Gastrocnemius medialis (tissue), 4 donors: Measurements from ENCODE around the gene OPCML. TPM values are rescaled to one million over a fixed set of nuclear protein-coding genes. Genes with fewer than 3 reads are reported as not detected.

Experiments
- ATAC-seq, 2 donors: fragments of 150-250 bp; one replicate each; pipeline ENCODE4 v1.9.1; 2016
- DNase-seq, 2 donors: peaks; one replicate each; pipeline ENCODE4 v3.0.0-alpha.2; 2019
- H3K27ac ChIP-seq, 4 donors: fragments of 200-600 bp; sonication (generic); 1 replicate in 1 of 4; 2 replicates in 3 of 4; pipeline ENCODE4 v1.5.1; 2016 to 2018; ENCODE audit warnings: mild to moderate bottlenecking in 2 of 4, moderate library complexity in 1 of 4
- H3K27me3 ChIP-seq, 3 donors: fragments of 200-600 bp; sonication (generic) in 2 of 3; 1 replicate in 1 of 3; 2 replicates in 2 of 3; pipeline versions ENCODE4 v1.5.1 to v1.6.0; 2016 to 2019; ENCODE audit warnings: mild to moderate bottlenecking in 1 of 3, moderate library complexity in 1 of 3
- H3K36me3 ChIP-seq, 2 donors: fragments of 200-600 bp; sonication (generic) in 1 of 2; one replicate each; pipeline ENCODE4 v1.5.1; 2017 to 2018
- H3K4me1 ChIP-seq, 2 donors: fragments of 200-600 bp; sonication (generic) in 1 of 2; one replicate each; pipeline ENCODE4 v1.5.1; 2016 to 2017; ENCODE audit warnings: mild to moderate bottlenecking in 2 of 2
- H3K4me3 ChIP-seq, 4 donors: fragments of 200-600 bp; sonication (generic) in 3 of 4; 1 replicate in 1 of 4; 2 replicates in 3 of 4; pipeline ENCODE4 v1.5.1; 2016 to 2019; ENCODE audit warnings: mild to moderate bottlenecking in 2 of 4
- H3K9me3 ChIP-seq, 3 donors: fragments of 200-600 bp; sonication (generic) in 2 of 3; 1 replicate in 1 of 3; 2 replicates in 2 of 3; pipeline ENCODE4 v1.5.1; 2016 to 2019
- CTCF ChIP-seq, 5 experiments: fragments of 450-650 bp in 3 of 5; fragments of 200-600 bp in 2 of 5; sonication (generic) in 2 of 5; IDR thresholded peaks in 4 of 5; conservative IDR thresholded peaks in 1 of 5; 1 replicate in 4 of 5; 2 replicates in 1 of 5; pipeline ENCODE4 v1.5.1; 2016 to 2019; ENCODE audit warnings: antibody characterized with exemption in 5 of 5, mild to moderate bottlenecking in 3 of 5, moderate library complexity in 3 of 5
- POLR2A ChIP-seq, 2 donors: fragments of 450-650 bp; IDR thresholded peaks; one replicate each; pipeline ENCODE4 v1.6.1; 2017; ENCODE audit warnings: antibody characterized with exemption in 2 of 2, mild to moderate bottlenecking in 2 of 2, moderate library complexity in 2 of 2
- in situ Hi-C, 4 donors: fragments of 200-750 bp; cut with MboI; loops; one replicate each; pipeline versions ENCODE4 v1.15.0 to v1.8.0; 2017; ENCODE audit warnings: low sequenced_read_pairs in 4 of 4
- intact Hi-C: fragments of 100-400 bp; cut with DNase I; formaldehyde crosslinking; loops from one replicate; pipeline ENCODE4 v1.15.1; 2023; ENCODE audit warnings: low total_unique reads
- total RNA-seq, 4 donors: library from RNA; depleted of rRNA; stranded (reverse); fragments of >200 nt; gene quantifications; one replicate each; pipeline versions ENCODE4 v1.1.0 to v1.2.3, GENCODE V29; 2016

The OPCML gene
- total RNA-seq, 4 donors from 2014 or later = not detected

- H3K27ac ChIP-seq = no peak overlapping the region
- in situ Hi-C loops = no loop called here
- no peaks in the 10 kb centered on the region for H3K27me3 ChIP-seq
- no peak for DNase-seq
- ATAC-seq = no peak
- no peak for TF ChIP-seq POLR2A (IDR thresholded peaks at IDR 0.05)
- H3K4me3 ChIP-seq = no peak overlapping the region
- H3K36me3 ChIP-seq = no peaks in the 10 kb centered on the region
- H3K9me3 ChIP-seq = no peaks in the 10 kb centered on the region
- intact Hi-C loops = no loop called here
- no peaks in the 10 kb centered on the region for H3K4me1 ChIP-seq
Measured at GRCh38 chr11:133519560-133519959, 12.7 kb downstream of the OPCML start.

- Histone ChIP-seq H3K9me3 (no peaks in the 10 kb centered on the region), H3K4me1 (no peaks in the 10 kb centered on the region), H3K27ac (no peak overlapping the region), H3K27me3 (no peaks in the 10 kb centered on the region), H3K36me3 (no peaks in the 10 kb centered on the region), H3K4me3 (no peak overlapping the region)
- TF ChIP-seq POLR2A (IDR thresholded peaks at IDR 0.05) = no peak
- no peak for TF ChIP-seq CTCF (IDR thresholded peaks at IDR 0.05 in 4 of 5, conservative IDR thresholded peaks at IDR 0.05 in 1 of 5)
- in situ Hi-C loops = no loop called here
- ATAC-seq (no peak), DNase-seq (no peak)
- intact Hi-C loops = no loop called here
Measured at GRCh38 chr11:133518702-133519264, 13.5 kb downstream of the OPCML start.

- in situ Hi-C loops (no loop called here), intact Hi-C loops (no loop called here)
- H3K27me3 ChIP-seq = no peaks in the 10 kb centered on the region
- H3K36me3 ChIP-seq = no peaks in the 10 kb centered on the region
- no peaks in the 10 kb centered on the region for H3K9me3 ChIP-seq
- ATAC-seq = no peak
- no peak overlapping the region for H3K4me3 ChIP-seq
- no peak for TF ChIP-seq CTCF (IDR thresholded peaks at IDR 0.05 in 4 of 5, conservative IDR thresholded peaks at IDR 0.05 in 1 of 5)
- no peak for TF ChIP-seq POLR2A (IDR thresholded peaks at IDR 0.05)
- H3K4me1 ChIP-seq = no peaks in the 10 kb centered on the region
- no peak for DNase-seq
- H3K27ac ChIP-seq = no peak overlapping the region
Measured at GRCh38 chr11:133516845-133517244, 15.5 kb downstream of the OPCML start.

- no peaks in the 10 kb centered on the region for H3K27me3 ChIP-seq
- TF ChIP-seq CTCF (IDR thresholded peaks at IDR 0.05 in 4 of 5, conservative IDR thresholded peaks at IDR 0.05 in 1 of 5) (no peak), POLR2A (IDR thresholded peaks at IDR 0.05) (no peak)
- H3K9me3 ChIP-seq = no peaks in the 10 kb centered on the region
- H3K36me3 ChIP-seq = no peaks in the 10 kb centered on the region
- ATAC-seq (no peak), DNase-seq (no peak)
- intact Hi-C loops = no loop called here
- no peak overlapping the region for H3K4me3 ChIP-seq
- no peak overlapping the region for H3K27ac ChIP-seq
- in situ Hi-C loops = no loop called here
- no peaks in the 10 kb centered on the region for H3K4me1 ChIP-seq
Measured at GRCh38 chr11:133515107-133515506, 17.2 kb downstream of the OPCML start.

- Histone ChIP-seq H3K27me3 (no peaks in the 10 kb centered on the region), H3K27ac (no peak overlapping the region), H3K4me1 (no peaks in the 10 kb centered on the region), H3K4me3 (no peak overlapping the region), H3K36me3 (no peaks in the 10 kb centered on the region), H3K9me3 (no peaks in the 10 kb centered on the region)
- no peak for DNase-seq
- in situ Hi-C loops = no loop called here
- ATAC-seq = no peak
- intact Hi-C loops = no loop called here
- TF ChIP-seq POLR2A (IDR thresholded peaks at IDR 0.05) (no peak), CTCF (IDR thresholded peaks at IDR 0.05 in 4 of 5, conservative IDR thresholded peaks at IDR 0.05 in 1 of 5) (no peak)
Measured at GRCh38 chr11:133509924-133510697, 22.2 kb downstream of the OPCML start.
